HG03460 (cell line): ENCODE measurements around the gene STK39.

ENCODE experiments used
- ATAC-seq: cut with Tn5 transposase; IDR thresholded peaks from one replicate; pipeline ENCODE4 v1.9.1; 2021; ENCODE audit not compliant: unreplicated experiment

Gene STK39

DNA sequence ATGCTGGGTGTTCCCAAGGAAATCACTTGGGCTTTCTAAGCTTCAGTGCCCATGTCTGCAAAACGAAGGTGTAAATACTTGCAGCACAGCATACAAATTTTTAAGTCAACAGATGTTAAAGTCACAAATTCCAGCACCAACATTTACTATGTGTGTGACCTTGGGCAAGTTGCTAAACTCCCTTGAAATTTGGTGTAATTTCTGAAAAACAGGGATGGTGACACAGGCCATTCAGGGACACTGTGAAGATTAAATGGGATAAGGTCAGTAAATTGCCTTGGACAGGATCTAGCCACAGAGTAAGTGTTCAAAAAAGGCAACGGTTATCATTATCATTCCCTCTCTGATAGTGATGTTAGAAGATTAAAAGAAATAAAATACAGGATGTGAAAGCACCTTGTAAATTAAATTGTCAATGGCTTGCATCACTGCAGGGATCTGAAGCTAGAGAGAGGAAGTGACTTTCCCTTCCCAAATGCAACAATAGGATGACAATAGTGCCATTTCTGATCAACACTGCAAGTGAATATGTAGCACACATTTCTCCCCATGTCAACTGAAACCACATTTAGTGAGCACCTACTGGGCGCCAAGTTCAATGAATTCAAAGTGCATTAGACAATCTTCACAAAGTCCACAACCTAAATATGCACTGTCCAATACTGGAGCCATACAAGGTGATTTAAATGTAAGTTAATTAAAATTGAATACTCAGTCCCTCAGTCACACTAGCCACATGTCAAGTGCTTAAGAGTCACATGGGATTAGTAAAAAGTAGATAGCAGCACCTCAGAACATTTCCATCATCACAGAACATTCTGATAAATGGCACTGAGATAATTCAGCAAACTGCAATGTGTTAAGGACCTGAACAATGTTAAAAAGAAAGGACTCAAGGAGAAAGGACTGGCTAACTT, 81.2 kb downstream of the STK39 start:
- ATAC-seq: no peak

- no peak for ATAC-seq
These were observed 82.0 kb downstream of the STK39 start for GRCh38 chr2:168165397-168165796.

- ATAC-seq: no peak
These were observed 86.5 kb downstream of the STK39 start for GRCh38 chr2:168160897-168161296.

DNA sequence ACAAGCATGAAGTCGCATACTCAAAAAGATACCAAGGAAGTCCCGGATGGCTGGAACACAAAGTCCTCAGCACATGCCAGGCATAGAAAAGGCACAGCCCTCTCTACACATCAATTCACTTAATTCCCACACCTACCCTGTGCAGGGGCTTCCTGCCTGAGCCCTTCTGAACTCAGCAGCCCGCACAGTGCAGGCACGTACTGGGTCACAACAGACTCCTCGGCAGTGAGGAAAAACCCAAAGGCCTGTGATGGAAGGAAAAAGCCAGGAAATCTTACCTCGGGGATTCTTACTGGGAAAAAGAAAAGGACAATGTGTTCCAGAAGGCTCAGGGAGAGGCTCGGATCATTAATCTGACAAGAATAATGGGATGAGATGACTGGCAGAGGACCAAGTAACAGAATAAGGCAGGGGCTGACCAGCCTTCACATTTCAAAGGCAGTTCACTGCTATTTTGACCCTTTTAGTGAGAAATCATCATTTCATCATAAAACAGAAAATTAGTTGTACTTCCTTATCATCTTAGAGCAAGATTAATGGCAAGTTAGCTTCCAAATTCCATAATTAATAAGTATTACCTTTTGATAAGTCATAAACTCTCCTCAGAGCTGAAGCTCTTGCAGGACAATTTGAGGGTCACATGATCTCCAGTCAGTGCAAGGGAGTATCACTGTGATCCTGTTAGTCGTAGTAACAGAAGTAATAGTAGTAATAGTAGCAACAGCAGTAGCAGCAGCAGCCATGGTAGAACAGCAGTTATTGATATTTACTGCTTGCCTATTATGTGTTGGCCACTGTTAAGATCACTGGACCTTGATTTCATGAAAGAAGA, 87.4 kb downstream of the STK39 start:
- no peak for ATAC-seq

GRCh38 chr2:168158586-168158985, 88.8 kb downstream of the STK39 start:
- ATAC-seq: no peak

- no peak for ATAC-seq
These were observed 89.5 kb downstream of the STK39 start for GRCh38 chr2:168157926-168158325.

GRCh38 chr2:168157070-168157469, 90.3 kb downstream of the STK39 start:
- ATAC-seq: no peak

- ATAC-seq: no peak
These were observed 90.7 kb downstream of the STK39 start for GRCh38 chr2:168156661-168157060.

DNA sequence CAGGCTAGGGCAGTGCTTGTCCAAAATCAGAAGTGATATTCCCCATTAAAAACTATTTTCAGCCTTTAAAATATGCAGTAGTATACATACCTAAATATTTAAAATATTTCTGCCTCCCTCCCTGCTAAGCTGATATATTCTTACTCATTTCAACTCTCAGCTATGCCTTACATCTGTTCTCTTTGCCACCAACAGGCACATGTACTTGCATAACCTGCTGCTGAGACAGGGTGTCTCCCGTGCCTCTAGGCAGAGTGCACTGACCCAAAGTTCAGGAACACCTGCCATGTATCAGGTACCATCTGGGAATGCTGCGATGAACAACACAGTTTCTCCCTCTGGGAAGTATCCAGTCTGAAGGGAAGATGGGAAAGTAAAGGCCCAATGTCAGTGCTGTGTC, 91.7 kb downstream of the STK39 start:
- ATAC-seq: no peak

DNA sequence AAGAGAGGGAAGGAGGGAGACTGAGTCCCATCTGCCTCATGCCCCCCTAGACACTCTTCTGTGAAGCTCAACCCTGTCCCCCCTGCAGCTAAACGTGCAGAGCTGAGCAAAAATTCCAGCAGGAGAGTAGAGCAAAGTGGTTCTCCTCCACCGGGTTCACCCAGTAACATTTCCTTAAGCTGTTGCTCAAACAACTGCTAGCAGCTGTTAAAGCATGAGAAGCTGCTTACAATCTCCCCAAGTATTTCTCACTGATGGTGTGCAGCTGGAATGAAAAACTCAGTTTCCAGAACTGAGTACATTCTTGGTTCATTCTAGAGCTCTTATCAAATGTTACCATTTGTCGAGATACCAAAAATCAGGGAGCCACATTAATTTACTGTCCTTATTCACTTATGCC, 92.3 kb downstream of the STK39 start:
- ATAC-seq: no peak

DNA sequence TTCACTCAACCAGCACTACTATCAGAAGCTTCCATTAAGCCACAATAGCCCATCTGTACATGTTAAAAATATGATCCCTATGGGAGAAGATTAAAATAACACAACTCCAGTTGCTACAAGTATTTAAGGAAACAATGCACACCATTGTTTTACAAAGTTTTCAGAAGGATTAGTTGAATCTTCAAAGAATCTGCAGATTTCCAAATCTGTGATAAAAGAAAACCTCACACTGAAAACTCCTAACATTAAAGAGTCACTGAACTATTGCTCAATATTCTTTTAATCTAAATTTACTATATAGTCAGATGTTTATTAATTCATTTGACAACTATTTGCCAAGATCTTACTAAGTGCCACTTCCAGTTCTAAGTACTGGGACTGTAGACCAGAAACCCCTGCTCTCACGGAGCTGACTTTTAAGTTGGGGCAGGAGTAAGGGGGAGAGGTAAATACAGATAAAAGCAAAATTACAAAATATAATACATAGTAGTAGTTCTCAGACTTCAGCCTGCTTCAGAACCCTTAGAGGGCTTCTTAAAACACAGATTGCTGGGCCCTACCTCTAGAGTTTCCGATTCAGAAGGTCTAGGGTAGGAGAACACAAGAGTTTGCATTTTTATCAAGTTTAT, 94.4 kb downstream of the STK39 start:
- no peak for ATAC-seq

- ATAC-seq: no peak
These were observed 97.4 kb downstream of the STK39 start for GRCh38 chr2:168149986-168150385.

- ATAC-seq: no peak
These were observed 98.0 kb downstream of the STK39 start for GRCh38 chr2:168149150-168149974.

DNA sequence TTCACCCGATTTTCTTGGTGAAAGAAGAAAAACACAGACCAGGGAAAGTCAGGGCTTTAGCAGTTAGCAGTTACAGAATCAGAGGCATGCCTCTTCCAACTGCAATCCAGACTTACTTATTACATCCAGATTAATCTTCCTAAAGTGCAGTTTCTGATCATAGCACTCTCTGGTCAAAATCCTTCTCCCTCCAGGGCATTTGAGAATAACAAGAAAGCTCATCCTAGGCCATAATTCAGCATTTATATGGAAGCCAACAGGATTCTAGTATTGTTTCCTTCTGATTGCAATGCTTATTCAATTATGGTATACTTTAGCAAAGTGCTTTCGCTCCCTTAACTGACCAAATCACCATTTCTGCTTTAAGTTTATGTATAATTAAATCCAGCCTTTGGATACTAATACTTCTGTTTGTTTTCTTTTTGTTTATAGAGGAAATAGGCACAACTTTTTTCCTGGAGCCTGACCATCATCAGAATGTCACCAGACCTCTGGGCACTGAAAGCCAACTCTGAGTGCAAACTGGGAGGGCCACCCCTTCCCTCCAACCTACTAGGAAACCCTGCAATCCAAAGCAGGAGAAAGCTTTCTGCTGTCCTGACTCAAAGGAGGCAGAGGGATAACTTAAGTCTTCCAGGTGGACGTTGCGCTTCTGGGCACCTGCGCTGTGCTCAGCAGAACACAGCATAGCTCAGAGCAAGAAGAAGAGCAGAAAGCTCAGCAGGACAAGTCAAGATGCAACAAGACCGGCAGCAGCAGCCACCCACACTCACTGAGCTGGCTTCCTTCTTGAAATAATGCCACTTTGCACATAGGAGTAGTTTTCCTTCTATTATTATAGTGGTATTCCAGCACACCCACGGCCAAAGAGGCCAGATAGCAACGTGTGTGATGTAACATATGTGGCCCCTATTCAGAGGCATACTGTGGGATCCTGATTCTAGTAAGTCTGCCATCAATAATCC, 99.3 kb downstream of the STK39 start:
- no peak for ATAC-seq

- ATAC-seq: no peak
These were observed 100.2 kb downstream of the STK39 start for GRCh38 chr2:168146892-168147810.

DNA sequence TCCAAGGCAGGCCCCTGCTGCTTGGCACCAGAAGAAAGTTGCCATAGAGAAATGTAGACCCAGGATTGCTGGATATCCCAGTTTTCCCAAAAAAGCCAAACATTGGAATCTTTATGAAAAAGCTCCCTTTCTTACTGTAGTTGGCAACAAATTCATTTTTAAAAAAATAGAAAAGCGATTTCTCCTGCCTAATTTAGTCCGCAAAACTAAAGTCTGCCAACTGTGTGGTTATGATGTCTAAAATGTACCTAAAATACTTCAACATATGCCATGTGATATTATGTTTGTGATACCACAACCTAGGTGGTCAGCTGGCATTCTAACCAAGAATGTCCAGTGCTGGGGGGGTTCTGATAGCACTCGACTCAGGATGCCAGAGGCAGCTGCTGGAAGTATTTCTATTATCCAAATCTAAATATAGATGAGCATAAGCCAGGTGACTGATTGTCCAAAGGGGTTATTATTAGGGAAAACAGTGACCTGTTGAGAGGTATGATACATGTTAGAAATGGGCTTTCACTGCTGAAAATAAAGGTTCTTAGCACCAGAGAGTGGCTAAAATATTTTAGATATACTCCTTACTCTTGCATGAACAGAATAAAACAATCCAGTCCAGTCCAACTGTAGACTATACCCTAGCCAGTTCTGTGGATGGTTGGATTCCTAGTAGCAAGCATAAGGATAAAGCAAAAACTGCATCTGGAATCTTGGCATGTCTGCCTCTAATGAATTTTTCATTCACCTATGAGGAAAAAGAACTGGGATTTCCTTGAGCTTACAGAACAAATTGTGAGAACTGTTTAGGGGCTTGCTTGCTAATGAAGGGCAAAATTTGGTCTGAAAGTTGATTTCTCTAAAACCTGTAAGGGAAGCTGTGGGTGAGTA, 101.7 kb downstream of the STK39 start:
- no peak for ATAC-seq

DNA sequence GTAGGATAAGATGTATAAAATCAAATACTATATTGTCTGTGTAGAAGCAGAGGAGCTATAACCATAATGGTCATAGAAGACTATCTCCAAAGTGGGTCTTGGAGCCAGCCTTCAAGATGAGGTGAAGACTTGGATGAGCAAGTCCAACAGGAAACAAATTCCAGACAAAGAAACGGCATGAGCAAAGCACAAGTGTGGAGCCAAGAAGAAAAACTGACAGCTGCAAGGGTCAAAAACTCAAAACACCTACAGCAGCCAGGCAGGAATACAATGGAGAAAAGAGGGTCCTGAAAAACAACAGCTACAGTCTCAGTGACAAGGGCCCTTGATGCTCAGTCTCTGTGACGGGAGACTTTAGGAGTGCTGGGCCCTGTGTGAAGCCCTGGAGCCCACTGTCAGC, 102.4 kb downstream of the STK39 start:
- ATAC-seq: no peak

- ATAC-seq: no peak
These were observed 103.6 kb downstream of the STK39 start for GRCh38 chr2:168143813-168144212.
